ENCODE data around the gene GHITM.

Gene GHITM

DNA sequence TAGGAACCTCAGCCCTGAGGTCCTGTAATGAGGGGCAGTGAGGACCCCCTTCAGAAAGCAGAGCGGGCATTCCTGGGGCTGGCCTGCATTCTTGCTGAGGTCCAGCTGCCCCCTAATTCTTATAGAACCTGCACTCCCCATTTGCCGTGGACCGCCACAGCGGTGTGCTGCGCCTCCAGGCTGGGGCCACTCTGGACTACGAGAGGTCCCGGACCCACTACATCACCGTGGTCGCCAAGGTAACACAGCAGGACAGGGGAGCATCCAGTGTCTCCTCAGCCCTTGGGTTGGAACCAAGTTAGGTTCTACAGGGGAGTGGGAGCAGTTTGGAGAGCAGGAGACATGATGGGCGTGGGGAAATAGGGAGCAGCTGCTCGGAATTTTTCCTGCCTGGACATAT, 62.4 kb downstream of the GHITM start:
- no peak for DNase-seq

DNA sequence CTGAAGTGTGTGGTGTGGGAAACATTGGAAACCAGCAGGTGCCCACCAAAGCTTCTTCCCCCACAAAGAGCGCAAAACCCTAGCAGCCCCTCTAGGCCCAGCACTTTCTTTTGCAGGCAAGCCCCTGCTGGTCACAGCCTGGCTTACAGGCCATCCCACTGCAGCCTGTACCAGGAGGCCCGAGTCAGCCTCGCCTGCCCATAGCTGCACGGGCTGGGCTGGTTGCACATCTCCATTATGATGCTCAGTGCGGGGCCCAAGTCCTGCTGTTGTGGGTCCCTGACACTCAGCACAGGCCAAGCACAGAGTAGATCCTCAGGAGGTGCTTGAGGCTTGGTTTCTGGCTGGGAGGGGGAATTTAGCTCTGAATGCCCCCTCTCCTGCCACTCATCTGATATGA, 63.0 kb downstream of the GHITM start:
- DNase-seq: no peak

Data from HCEC 1CT (cell line).